Heart right ventricle (tissue), 16 donors: ENCODE measurements around the gene C11orf42. TPM values are rescaled to one million over a fixed set of nuclear protein-coding genes. Genes with fewer than 3 reads are reported as not detected.

Source experiments
- ATAC-seq, 8 donors: fragments of 200-7000 bp; cut with Tn5 transposase; one replicate each; pipeline ENCODE4 v1.9.1; 2020; ENCODE audit warnings: mild to moderate bottlenecking in 8 of 8, moderate library complexity in 8 of 8, moderate number of reproducible peaks in 1 of 8
- DNase-seq, 2 donors: peaks; one replicate each; pipeline ENCODE4 v3.0.0-alpha.2; 2020
- H3K27ac ChIP-seq, 10 donors: fragments of 200-600 bp; sonication (generic) in 2 of 10; one replicate each; pipeline versions ENCODE4 v1.5.0 to v1.8.0; 2020 to 2022; ENCODE audit warnings: mild to moderate bottlenecking in 3 of 10
- H3K27me3 ChIP-seq, 7 donors: fragments of 200-600 bp; one replicate each; pipeline ENCODE4 v1.8.0; 2021 to 2022; ENCODE audit warnings: mild to moderate bottlenecking in 2 of 7
- H3K36me3 ChIP-seq, 9 donors: fragments of 200-600 bp; sonication (generic) in 1 of 9; one replicate each; pipeline versions ENCODE4 v1.5.0 to v1.8.0; 2020 to 2022; ENCODE audit warnings: mild to moderate bottlenecking in 2 of 9
- H3K4me1 ChIP-seq, 9 donors: fragments of 200-600 bp; sonication (generic) in 1 of 9; one replicate each; pipeline versions ENCODE4 v1.5.0 to v1.8.0; 2020 to 2022; ENCODE audit warnings: mild to moderate bottlenecking in 4 of 9
- H3K4me3 ChIP-seq, 10 donors: fragments of 200-600 bp; sonication (generic) in 2 of 10; one replicate each; pipeline versions ENCODE4 v1.5.0 to v1.8.0; 2020 to 2022; ENCODE audit warnings: mild to moderate bottlenecking in 7 of 10, moderate library complexity in 2 of 10
- H3K9me3 ChIP-seq, 11 donors: fragments of 200-600 bp in 10 of 11; sonication (generic) in 2 of 11; one replicate each; pipeline versions ENCODE4 v1.5.0 to v1.8.0; 2013 to 2022; ENCODE audit warnings: mild to moderate bottlenecking in 2 of 11, control low read depth in 1 of 11, moderate library complexity in 1 of 11
- CTCF ChIP-seq, 9 donors: fragments of 200-600 bp; sonication (generic) in 2 of 9; IDR thresholded peaks; one replicate each; pipeline versions ENCODE4 v1.5.0 to v1.8.0; 2021 to 2022; ENCODE audit warnings: antibody characterized with exemption in 9 of 9, mild to moderate bottlenecking in 5 of 9, moderate library complexity in 1 of 9
- WGBS, 2 donors: extraction: QIAGEN DNeasy Blood & Tissue Kit; methylation state at CpG; one replicate each; pipeline ENCODE4 v1.1.7; 2013; ENCODE audit warnings: inconsistent platforms in 1 of 2; 5-methylcytosine and 5-hydroxymethylcytosine counted together
- intact Hi-C, 10 donors: fragments of 100-400 bp; cut with DNase I; formaldehyde crosslinking; loops; one replicate each; pipeline versions ENCODE4 v1.11.1 to v1.14.2; 2022
- polyA plus RNA-seq, 2 donors: library from polyadenylated mRNA; stranded (reverse); fragments of 200-250 nt; gene quantifications; one replicate each; pipeline ENCODE4 v1.2.3, GENCODE V29; 2013
- total RNA-seq, 10 donors: library from RNA; stranded (reverse); fragmentation: NEBNext Ultra II Directional in 3 of 10; extraction: Animal tissue kit (Norgen Biotek cat#: 25700) in 3 of 10; gene quantifications; one replicate each; pipeline versions ENCODE4 v1.2.1 to v1.2.4, GENCODE V29; 2021 to 2023
- donor health status: Arrhythmogenic right ventricular cardiomyopathy.
- donor health status: ischemic (EF 13 %, LVEDD 7.1; RV severe dilation, severe dysfunction).
- donor health status: healthy with polysubstance abuse.
- donor health status: DM: no; HTN: yes; CAD: no.
- donor health status: DM: no; HTN: no; CAD: no.
- donor health status: ischemic (EF 25% LVEDD 6.9; RV normal size, moderate dysfunction).
- donor health status: ischemic (EF 25% LVEDD 5.7; RV mildly dilated, moderate dysfunction).
- donor health status: healthy.
- donor health status: DM: yes; HTN: yes; CAD: no.
- donor health status: Ischemic cardiomyopathy.
- donor health status: ischemic (EF 35%, LVEDD 5.7; RV mildly dilated, moderate dysfunction).
- donor health status: nonischemic (EF 11% LVEDD 7.7; RV severe dilation, severe dysfunction).
- donor health status: DM: yes; HTN: yes; CAD: no.
- donor health status: PGD.
- donor health status: ischemic (EF 29% LVEDD 5.4; RV normal size, mild dysfunction).
- donor health status: nonischemic (EF 23%, LVEDD 6.1; RV moderate dilation, normal function).

C11orf42 gene
- total and polyA plus RNA-seq, 12 donors, result not detected

GRCh38 chr11:6238902-6239301 lies 33.5 kb downstream of the C11orf42 start, which contains the start of gene CNGA4:
Gene CNGA4 (plus strand): TSS chr11:6239089. CDS start chr11:6239207, 118 bp downstream.
- H3K4me1 ChIP-seq, result peaks cover 0 to 21% (median 4%) of the 10 kb centered on the region in 9 donors
- no peak within 1 kb of the TSS for H3K4me3 ChIP-seq
- no peak for DNase-seq
- TF ChIP-seq CTCF (IDR thresholded peaks at IDR 0.05), result no peak
- H3K27me3 ChIP-seq, result no peaks in the 10 kb centered on the region
- no peaks in the 10 kb centered on the region for H3K36me3 ChIP-seq
- WGBS, 2 donors, result 83 to 100% methylated on average over 1 of the region's 1 CpG
- no peaks in the 10 kb centered on the region for H3K9me3 ChIP-seq
- H3K27ac ChIP-seq, result no peak within 1 kb of the TSS
- intact Hi-C loops, result loop anchor here in 2 of 10 donors (5.0 to 10.0 kb wide), 2 partner anchors 76 to 123 kb away; no protein-coding TSS in a partner anchor
- ATAC-seq, result no peak

- H3K4me1 ChIP-seq, result peaks cover 0 to 19% (median 3%) of the 10 kb centered on the region in 9 donors
- H3K4me3 ChIP-seq, result no peak overlapping the region
- no peaks in the 10 kb centered on the region for H3K9me3 ChIP-seq
- H3K27me3 ChIP-seq, result no peaks in the 10 kb centered on the region
- ATAC-seq (no peak), DNase-seq (no peak)
- TF ChIP-seq CTCF (IDR thresholded peaks at IDR 0.05), result no peak
- no peak overlapping the region for H3K27ac ChIP-seq
- H3K36me3 ChIP-seq, result no peaks in the 10 kb centered on the region
- intact Hi-C loops, result no loop called here
- WGBS, 2 donors, result 97 to 98% methylated on average over 28 of the region's 28 CpGs
Observed at GRCh38 chr11:6240139-6240538, 34.8 kb downstream of the C11orf42 start.

GRCh38 chr11:6240781-6241180 lies 35.4 kb downstream of the C11orf42 start:
- no peak for TF ChIP-seq CTCF (IDR thresholded peaks at IDR 0.05)
- WGBS, 2 donors, result 67 to 78% methylated on average over 1 of the region's 1 CpG
- no peak for ATAC-seq

GRCh38 chr11:6241316-6241715 lies 36.0 kb downstream of the C11orf42 start:
- no peak for DNase-seq
- 94 to 98% methylated on average over 7 of the region's 7 CpGs for WGBS, 2 donors
- intact Hi-C loops, result no loop called here
- ATAC-seq, result no peak
- H3K9me3 ChIP-seq, result no peaks in the 10 kb centered on the region
- H3K4me3 ChIP-seq, result no peak overlapping the region
- H3K4me1 ChIP-seq, result peaks cover 0 to 11% (median 0%) of the 10 kb centered on the region in 9 donors
- TF ChIP-seq CTCF (IDR thresholded peaks at IDR 0.05), result no peak
- H3K27me3 ChIP-seq, result no peaks in the 10 kb centered on the region
- H3K36me3 ChIP-seq, result no peaks in the 10 kb centered on the region
- H3K27ac ChIP-seq, result no peak overlapping the region

More at GRCh38 chr11:6240781-6241180, 35.4 kb downstream of the C11orf42 start:
- no peaks in the 10 kb centered on the region for H3K27me3 ChIP-seq
- intact Hi-C loops, result no loop called here
- H3K27ac ChIP-seq, result no peak overlapping the region
- peaks cover 0 to 12% (median 0%) of the 10 kb centered on the region in 9 donors for H3K4me1 ChIP-seq
- no peaks in the 10 kb centered on the region for H3K9me3 ChIP-seq
- no peaks in the 10 kb centered on the region for H3K36me3 ChIP-seq
- DNase-seq, result no peak
- no peak overlapping the region for H3K4me3 ChIP-seq
